ENCODE measurements around the gene SLC43A3.

DNA sequence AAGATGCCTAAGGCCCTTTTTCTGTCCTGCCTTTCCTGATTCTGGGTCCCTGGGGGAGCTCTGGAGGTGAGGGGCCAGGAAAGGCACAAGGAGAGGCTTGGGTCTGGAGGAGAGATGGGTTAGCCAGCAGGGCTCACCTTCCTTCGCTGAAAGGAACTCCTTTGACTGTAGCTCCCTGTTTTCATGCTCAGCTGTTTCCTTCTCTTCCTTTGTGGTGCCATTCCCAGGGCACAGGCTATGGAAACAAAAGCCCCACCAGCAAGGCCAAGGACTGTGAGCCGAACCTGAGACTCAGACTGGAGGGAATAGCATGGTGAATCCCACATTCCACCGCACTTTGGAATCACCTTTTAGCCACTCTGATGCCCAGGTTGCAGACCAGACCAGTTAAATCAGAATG, 10.5 kb downstream of the SLC43A3 start:
- TF ChIP-seq POLR2A (IDR thresholded peaks at IDR 0.05; ENCODE audit: low read length) (no peak), GATA1 (IDR thresholded peaks at IDR 0.05; ENCODE audit: low read depth, low read length) (no peak)

Data from erythroblast (primary cell).